Fibroblast of upper back skin (primary cell): ENCODE data around the gene ZNF30.
"Not testable (repeated sequence)": the region's sequence is repeated elsewhere in the genome, so short reads cannot be mapped to it uniquely, and the experiment has no call there.

Experiments
- DNase-seq: peaks from one replicate; pipeline ENCODE4 v3.0.0-alpha.2; 2013

Gene ZNF30

DNA sequence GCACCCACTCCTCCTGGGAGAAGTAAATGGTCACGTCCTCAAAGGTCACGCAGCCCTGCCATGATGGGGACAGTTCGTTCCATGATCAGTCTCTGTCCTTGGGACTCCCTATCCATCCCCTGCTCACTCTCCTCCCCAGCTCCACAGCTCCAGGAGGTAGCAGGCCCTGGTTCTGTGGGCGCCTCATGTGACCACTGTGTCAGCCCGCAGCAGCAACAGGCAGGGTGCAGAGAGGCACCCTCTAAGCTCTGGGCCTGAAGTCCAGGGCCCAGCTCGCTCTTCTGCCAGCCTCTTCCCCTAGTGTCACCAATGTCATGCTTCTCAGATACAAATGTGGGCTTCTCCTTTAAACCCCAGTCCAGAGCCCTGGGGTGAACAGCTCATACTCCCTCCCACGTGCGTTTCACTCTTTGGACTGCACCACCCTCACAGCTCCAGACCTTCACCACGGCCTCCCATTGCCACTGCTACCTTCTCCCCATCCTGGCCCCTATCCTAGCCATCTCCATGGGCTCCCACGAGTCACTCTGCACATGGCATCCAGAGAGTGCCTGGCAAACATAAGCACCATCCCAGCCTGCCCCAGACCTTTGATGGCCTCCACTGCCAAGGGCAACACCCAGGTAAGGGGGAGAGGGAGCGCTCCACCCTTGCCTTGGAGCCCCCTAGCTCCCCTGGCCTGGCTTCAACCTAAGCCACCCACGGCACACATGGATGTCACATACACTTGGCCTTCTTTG lies 34.4 kb downstream of the ZNF30 start:
- DNase-seq, result no peak

GRCh38 chr19:34961775-34962686 lies 35.3 kb downstream of the ZNF30 start:
- DNase-seq, result peak; percentile 18

GRCh38 chr19:34962687-34963572 lies 36.2 kb downstream of the ZNF30 start:
- no peak for DNase-seq

DNA sequence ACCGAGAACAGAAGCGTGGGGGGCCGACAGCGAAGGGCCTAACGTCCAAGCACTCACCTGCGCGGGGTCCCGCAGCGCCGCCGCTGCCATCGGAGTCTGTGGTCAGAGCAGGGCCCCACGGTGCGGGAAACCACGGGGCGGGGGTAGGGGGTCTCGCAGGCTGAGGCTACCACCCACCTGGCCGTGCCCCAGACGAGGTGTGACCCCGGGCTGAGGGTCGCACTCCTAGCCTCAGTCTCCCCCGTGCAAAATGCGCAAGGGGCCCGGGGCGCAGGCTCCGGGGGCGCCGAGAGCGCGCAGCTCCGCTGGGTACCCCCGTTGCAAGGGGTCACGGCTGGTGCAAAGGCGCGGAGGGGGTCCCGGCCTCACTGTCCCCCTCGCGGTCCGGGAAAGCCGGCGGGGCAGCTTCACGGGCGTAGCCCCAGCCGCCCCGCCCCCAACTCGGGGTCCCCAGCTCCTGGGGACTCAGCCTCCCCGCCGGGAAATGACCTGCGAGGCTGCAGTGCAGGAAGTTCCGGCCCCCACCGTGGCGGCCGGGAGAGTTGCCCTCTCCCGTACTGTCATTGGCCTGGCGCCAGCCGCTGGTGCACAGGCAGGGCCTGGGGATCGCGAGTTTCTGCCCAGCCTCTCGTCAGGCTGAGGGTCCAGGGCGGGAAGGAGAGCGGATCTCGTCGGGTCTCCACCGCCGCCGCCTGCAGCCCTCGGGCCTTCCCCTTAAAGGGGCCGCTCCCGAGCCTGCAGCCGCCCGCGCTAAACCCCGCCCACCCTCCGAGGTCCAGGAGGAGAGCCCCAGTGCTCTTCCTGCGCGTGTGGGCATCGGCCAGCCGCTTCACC lies 37.1 kb downstream of the ZNF30 start, which contains the start of gene ZNF792:
TSS of gene ZNF792 (minus strand) at position 657 of the 834 bp plus-strand sequence. CDS start at position 90, 567 bp downstream.
- peak; percentile 41 for DNase-seq

GRCh38 chr19:34964598-34964997 lies 37.9 kb downstream of the ZNF30 start:
- DNase-seq, result no peak

DNA sequence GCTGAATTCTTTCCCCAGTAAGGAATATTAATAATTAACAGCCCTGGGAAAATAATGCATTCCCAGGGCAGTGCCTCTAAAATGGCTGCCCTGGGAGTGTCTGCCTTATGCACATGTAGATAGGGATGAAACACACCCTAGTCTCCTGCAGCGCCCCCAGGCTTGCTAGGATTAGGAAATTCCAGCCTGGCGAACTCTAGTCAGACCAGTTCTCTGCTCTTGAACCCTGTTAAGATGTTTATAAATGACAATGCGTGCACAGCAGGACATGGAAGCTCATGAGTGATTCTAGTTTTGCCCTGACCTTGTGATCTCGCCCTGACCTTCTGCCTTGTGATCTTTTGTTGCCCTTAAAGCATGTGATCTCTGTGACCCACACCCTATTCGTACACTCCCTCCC lies 38.8 kb downstream of the ZNF30 start:
- not testable (repeated sequence) for DNase-seq

DNA sequence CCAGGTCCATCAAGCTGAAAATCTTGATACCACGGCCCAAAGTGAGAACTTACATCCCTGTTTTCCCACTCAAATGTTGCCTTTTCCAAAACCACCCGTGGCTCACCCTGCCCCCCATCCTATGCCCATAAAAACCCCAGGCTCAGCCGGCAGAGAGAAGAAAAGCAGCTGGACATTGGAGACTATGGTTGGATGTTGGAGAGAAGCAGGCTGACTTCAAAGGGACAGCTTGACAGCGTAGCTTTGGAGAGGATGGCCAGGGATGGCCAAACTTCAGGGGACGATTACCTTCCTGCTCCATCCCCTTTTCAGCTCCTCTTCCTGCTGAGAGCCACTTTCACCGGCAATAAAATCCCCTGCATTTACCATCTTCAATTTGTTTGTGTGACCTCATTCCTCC lies 40.8 kb downstream of the ZNF30 start:
- DNase-seq, result no peak

GRCh38 chr19:34969721-34970120 lies 43.0 kb downstream of the ZNF30 start:
- no peak for DNase-seq

DNA sequence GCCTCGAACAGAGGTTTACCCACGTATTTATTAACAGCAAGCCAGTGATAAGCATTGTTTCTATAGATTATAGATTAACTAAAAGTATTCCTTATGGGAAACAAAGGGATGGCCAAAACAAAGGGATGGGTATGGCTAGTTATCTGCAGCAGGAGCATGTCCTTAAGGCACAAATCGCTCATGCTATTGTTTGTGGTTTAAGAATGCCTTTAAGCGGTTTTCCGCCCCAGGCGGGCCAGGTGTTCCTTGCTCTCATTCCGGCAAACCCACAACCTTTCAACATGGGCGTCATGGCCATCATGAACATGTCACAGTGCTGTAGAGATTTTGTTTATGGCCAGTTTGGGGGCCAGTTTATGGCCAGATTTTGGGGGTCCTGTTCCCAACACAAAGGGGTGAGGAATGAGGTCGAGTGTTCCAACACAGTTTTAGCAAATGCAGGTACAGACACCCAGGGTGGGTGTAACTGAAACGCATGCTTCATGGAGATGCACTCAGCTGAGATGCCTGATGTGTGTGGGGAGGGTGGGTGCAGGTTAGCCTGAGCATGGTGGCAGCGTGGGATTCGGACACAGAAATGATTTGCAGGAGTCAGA lies 43.6 kb downstream of the ZNF30 start:
- not testable (repeated sequence) for DNase-seq

DNA sequence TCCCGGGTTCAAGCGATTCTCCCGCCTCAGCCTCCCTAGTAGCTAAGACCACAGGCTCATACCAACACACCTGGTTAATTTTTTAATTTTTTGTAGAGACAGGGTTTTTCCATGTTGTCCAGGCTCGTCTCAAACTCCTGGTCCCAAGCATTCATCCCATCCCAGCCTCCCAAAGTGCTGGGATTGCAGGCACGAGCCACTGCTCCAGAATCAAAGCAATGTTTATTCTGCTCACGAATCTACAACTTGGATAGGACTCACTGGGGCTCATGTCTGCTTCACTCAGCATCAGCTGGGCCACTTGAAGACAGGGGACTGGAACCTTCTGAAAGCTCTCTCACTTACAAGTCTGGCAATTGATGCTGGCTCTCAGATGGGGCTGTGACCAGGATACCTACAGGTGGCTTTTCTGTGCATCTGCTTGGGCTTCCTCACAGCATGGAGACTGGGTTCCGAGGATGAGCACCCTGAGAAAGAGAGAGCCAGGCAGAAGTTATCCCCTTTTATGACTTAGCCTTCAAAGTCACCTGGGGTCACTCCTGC lies 45.5 kb downstream of the ZNF30 start:
- no peak for DNase-seq

GRCh38 chr19:34974646-34975045 lies 47.9 kb downstream of the ZNF30 start:
- DNase-seq, result peak; percentile 6

DNA sequence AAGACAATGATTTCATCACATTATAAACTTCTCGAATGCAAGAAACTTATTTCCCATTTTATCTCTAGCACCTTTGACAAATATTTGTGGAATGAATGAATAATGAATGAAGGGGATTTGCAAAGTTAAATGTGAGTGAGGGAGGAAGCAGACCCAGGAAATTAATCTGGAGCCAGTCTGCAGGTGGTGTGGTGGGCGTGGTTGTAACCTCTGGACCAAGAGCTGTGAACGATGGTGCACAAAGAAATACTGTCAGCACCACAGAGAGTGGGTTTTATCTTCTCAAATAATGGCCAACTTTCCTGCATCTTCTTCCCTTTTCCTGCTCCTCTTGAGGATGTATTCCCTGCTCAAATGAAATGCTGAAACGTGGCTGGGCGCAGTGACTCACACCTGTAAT lies 48.4 kb downstream of the ZNF30 start:
- DNase-seq, result no peak

GRCh38 chr19:34976611-34977010 lies 49.9 kb downstream of the ZNF30 start:
- DNase-seq, result no peak

GRCh38 chr19:34979819-34980640 lies 53.3 kb downstream of the ZNF30 start:
- no peak for DNase-seq

DNA sequence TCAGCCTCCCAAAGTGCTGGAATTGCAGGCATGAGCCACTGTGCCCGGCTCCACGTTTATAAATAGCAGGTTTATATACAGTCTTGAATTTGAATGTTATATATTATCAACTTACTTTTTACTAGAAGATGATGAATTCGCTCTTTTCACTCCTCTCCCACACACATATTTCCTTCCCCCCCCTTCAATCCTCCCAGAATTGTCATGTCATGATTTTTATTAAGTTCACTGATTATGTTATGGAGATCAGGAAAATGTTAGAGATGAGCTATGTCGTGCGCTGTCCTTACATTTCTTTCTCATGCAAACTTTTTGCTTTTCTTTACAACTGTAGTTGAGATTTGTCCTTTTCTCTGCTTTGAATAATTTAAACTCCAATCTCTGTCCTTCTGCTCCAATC lies 55.6 kb downstream of the ZNF30 start:
- no peak for DNase-seq

DNA sequence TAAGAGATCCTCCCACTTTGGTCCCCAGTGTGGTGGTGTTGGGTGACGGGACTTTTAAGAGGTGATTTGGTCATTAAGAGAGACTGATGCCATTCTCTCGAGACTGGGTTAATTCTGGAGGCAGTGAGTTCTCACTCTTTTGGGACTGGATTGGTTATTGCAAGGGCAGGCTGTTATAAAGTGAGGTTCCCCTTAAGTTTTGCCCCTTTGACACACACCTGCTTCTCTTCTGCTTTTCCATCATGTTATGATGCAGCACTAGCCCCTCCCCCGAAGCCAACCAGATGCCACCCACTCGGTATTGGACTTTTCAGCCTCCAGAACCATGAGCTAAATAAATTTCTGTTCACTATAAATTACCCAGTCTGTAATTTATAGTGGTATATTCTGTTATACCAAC lies 57.1 kb downstream of the ZNF30 start:
- no peak for DNase-seq

DNA sequence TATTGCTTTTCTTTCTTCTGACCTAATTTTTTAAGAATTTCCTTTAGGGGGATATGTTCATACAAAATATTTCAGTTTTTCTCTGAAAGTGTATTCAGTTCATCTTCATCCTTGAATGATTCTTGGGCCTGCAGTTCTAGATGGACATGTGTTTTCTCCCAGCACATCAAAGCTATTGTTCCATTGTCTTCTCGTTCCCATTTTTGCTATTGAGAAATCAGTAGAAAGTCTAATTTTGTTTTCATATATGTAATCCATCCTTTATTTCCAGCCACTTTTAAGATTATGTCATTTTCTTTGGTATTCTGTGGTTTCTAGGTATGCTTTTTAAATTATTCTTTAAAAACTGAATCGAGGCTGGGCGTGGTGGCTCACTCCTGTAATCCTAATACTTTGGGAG lies 57.6 kb downstream of the ZNF30 start:
- DNase-seq, result no peak

GRCh38 chr19:34985249-34986022 lies 58.7 kb downstream of the ZNF30 start:
- peak; percentile 19 for DNase-seq

DNA sequence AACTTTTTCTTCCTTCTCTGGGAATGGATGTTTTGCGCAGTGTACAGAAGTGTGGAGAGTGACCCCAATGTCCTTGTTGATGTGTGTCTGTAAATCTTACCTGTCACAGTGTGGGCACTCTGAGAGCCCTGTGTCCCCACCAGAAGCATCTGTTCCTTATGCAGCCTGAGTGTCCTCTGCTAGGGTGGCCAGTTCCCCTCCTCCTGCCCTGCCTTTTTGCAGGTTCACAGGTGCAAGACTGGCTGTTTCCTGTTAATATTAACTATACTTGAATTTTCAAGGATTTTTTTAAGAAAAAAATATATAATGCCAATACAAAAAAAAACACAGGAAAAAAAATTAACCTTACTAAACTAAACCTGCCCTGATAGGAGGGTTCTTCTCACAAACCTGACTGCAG lies 61.4 kb downstream of the ZNF30 start:
- DNase-seq, result no peak

DNA sequence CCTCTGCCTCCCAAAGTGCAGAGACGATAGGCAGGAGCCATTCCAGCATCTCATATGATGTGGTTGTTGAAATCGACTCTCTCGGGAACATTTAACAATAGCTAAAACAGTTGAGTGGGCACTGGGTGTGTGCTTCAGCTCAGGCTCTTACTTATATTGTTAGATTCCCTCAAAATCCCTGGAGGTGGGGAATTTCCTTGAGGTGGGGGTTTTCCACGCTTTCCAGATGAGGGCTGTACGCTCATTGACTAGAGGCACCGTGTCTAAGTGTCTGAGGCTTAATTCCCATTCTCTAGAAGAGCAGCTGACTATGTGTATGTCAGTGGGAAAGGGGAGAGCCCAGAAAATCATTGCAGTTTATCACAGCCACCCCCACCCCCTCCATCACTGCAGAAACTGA lies 62.6 kb downstream of the ZNF30 start:
- DNase-seq, result no peak
